HCT116 (cell line): ENCODE results near the gene TNNI2.

Source experiments
- EZH2 ChIP-seq: fragments of 200-600 bp; sonication (generic); IDR thresholded peaks from 2 replicates; pipeline ENCODE4 v1.6.1; 2017; ENCODE audit warnings: antibody characterized with exemption, mixed run types
- POLR2A ChIP-seq: IDR thresholded peaks from 2 replicates; pipeline ENCODE4 v1.7.0; 2011; ENCODE audit warnings: borderline replicate concordance; ENCODE audit not compliant: insufficient read depth, insufficient read length; ENCODE audit errors: extremely low read depth
- POLR2AphosphoS5 ChIP-seq: IDR thresholded peaks from 2 replicates; pipeline ENCODE4 v1.6.1; 2011; ENCODE audit warnings: mild to moderate bottlenecking, low read depth, low read length, moderate library complexity
- RAD21 ChIP-seq: IDR thresholded peaks from 2 replicates; pipeline ENCODE4 v1.6.1; 2012; ENCODE audit warnings: low read depth, mild to moderate bottlenecking
- SIN3A ChIP-seq: IDR thresholded peaks from 2 replicates; pipeline ENCODE4 v1.6.1; 2012; ENCODE audit warnings: low read depth
- TCF7L2 ChIP-seq: IDR thresholded peaks from 2 replicates; pipeline ENCODE4 v1.7.0; 2011; ENCODE audit warnings: borderline replicate concordance, inconsistent platforms; ENCODE audit not compliant: insufficient read depth, insufficient read length; ENCODE audit errors: extremely low read depth
- YY1 ChIP-seq: IDR thresholded peaks from 2 replicates; pipeline ENCODE4 v1.6.1; 2011; ENCODE audit warnings: low read length, low read depth, moderate library complexity, mild to moderate bottlenecking; ENCODE audit not compliant: insufficient replicate concordance; ENCODE audit errors: extremely low read depth
- TF ChIP-seq, protein P1 (sequence below), 3 experiments: fragments of 200-600 bp in 1 of 3; sonication (generic) in 1 of 3; IDR thresholded peaks in 2 of 3; conservative IDR thresholded peaks in 1 of 3; 2 replicates each; pipeline ENCODE4 v1.5.1; 2012 to 2017; ENCODE audit warnings: low read depth in 2 of 3, low read length in 2 of 3, antibody characterized with exemption in 1 of 3, borderline replicate concordance in 1 of 3, control low read depth in 1 of 3, mild to moderate bottlenecking in 1 of 3, mixed read lengths in 1 of 3, mixed run types in 1 of 3, moderate library complexity in 1 of 3; ENCODE audit not compliant: insufficient read depth in 1 of 3
- TF ChIP-seq, protein P2 (sequence below): IDR thresholded peaks from 2 replicates; pipeline ENCODE4 v1.6.1; 2012
- TF ChIP-seq, protein P3 (sequence below): IDR thresholded peaks from 2 replicates; pipeline ENCODE4 v1.6.1; 2012; ENCODE audit warnings: low read depth

DNA sequence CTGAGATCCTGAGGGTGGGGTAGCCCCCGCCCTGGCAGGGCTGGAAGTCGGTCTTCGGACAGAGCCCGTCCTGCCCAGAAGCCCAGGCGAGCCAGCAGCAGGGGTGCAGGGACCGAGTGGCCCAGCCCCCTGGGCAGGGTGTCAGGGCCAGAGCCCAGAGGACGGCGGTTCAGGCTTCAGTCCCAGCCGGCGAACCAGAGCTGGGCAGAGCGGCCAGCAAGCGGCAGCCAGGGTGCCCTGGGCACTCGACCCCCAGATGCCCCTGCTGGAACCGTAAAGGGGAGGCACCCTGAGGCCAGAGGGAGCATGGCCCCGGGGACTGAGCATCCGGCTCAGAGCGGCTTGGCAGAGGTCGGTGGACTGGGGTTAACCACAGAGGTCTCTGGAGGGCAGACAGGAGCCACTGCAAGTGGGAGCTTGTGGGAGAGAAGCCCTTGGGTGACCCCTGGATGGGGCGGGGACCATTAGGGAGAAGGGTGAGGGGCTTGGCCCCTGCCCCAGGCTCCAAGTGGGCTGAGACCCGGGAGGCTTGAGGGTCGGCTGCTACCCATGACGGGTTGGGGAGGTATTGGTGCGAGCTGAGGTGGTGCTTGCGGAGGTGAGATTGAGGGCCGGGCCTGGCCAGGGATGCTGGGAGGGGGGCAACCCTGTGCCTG is 30.0 kb downstream of the TNNI2 start:
- TF ChIP-seq TCF7L2 (no peak), EZH2 (no peak), POLR2AphosphoS5 (no peak), POLR2A (no peak), YY1 (no peak), RAD21 (no peak), SIN3A (no peak)
- TF ChIP-seq, protein P1, sequence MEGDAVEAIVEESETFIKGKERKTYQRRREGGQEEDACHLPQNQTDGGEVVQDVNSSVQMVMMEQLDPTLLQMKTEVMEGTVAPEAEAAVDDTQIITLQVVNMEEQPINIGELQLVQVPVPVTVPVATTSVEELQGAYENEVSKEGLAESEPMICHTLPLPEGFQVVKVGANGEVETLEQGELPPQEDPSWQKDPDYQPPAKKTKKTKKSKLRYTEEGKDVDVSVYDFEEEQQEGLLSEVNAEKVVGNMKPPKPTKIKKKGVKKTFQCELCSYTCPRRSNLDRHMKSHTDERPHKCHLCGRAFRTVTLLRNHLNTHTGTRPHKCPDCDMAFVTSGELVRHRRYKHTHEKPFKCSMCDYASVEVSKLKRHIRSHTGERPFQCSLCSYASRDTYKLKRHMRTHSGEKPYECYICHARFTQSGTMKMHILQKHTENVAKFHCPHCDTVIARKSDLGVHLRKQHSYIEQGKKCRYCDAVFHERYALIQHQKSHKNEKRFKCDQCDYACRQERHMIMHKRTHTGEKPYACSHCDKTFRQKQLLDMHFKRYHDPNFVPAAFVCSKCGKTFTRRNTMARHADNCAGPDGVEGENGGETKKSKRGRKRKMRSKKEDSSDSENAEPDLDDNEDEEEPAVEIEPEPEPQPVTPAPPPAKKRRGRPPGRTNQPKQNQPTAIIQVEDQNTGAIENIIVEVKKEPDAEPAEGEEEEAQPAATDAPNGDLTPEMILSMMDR (IDR thresholded peaks at IDR 0.05 in 2 of 3, conservative IDR thresholded peaks at IDR 0.05 in 1 of 3; ENCODE audit: borderline replicate concordance in 1 of 3, insufficient read depth in 1 of 3, low read depth in 2 of 3, low read length in 2 of 3): no peak
- TF ChIP-seq, protein P2, sequence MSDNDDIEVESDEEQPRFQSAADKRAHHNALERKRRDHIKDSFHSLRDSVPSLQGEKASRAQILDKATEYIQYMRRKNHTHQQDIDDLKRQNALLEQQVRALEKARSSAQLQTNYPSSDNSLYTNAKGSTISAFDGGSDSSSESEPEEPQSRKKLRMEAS: no peak
- TF ChIP-seq, protein P3, sequence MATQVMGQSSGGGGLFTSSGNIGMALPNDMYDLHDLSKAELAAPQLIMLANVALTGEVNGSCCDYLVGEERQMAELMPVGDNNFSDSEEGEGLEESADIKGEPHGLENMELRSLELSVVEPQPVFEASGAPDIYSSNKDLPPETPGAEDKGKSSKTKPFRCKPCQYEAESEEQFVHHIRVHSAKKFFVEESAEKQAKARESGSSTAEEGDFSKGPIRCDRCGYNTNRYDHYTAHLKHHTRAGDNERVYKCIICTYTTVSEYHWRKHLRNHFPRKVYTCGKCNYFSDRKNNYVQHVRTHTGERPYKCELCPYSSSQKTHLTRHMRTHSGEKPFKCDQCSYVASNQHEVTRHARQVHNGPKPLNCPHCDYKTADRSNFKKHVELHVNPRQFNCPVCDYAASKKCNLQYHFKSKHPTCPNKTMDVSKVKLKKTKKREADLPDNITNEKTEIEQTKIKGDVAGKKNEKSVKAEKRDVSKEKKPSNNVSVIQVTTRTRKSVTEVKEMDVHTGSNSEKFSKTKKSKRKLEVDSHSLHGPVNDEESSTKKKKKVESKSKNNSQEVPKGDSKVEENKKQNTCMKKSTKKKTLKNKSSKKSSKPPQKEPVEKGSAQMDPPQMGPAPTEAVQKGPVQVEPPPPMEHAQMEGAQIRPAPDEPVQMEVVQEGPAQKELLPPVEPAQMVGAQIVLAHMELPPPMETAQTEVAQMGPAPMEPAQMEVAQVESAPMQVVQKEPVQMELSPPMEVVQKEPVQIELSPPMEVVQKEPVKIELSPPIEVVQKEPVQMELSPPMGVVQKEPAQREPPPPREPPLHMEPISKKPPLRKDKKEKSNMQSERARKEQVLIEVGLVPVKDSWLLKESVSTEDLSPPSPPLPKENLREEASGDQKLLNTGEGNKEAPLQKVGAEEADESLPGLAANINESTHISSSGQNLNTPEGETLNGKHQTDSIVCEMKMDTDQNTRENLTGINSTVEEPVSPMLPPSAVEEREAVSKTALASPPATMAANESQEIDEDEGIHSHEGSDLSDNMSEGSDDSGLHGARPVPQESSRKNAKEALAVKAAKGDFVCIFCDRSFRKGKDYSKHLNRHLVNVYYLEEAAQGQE: no peak
